IPS DF 4.7 (cell line): ENCODE data around the gene PRKCA.
"Not testable (repeated sequence)": the region's sequence is repeated elsewhere in the genome, so short reads cannot be mapped to it uniquely, and the experiment has no call there.

ENCODE experiments used
- DNase-seq: peaks from one replicate; pipeline ENCODE4 v3.0.0-alpha.2; 2013; ENCODE audit warnings: low spot score; ENCODE audit errors: extremely low read depth

PRKCA gene

DNA sequence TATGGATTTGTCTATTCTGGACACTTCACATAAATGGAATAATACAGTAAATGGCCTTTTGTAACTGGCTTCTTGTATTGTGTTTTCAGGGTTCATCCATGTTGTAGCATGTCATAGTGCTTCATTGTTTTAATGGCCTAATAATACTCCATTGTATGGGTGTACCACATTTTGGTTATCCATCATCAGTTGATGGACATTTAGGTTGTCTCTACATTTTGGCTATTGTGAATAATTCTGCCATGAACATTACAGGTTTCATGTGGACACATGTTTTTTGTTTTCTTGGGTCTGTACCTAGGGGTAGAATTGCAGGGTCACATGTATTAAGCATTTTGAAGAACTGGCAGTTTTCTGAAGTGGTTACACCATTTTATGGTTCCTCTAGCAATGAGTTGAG lies 309.0 kb downstream of the PRKCA start:
- no peak for DNase-seq

- no peak for DNase-seq
These were observed 310.6 kb downstream of the PRKCA start for GRCh38 chr17:66612993-66613392.

GRCh38 chr17:66614469-66614868 lies 312.1 kb downstream of the PRKCA start:
- DNase-seq = no peak

- no peak for DNase-seq
These were observed 316.8 kb downstream of the PRKCA start for GRCh38 chr17:66619206-66619605.

- DNase-seq = no peak
These were observed 318.1 kb downstream of the PRKCA start for GRCh38 chr17:66620528-66620927.

GRCh38 chr17:66624630-66625029 lies 322.2 kb downstream of the PRKCA start:
- DNase-seq = not testable (repeated sequence)

GRCh38 chr17:66625311-66625767 lies 322.9 kb downstream of the PRKCA start:
- DNase-seq = no peak

GRCh38 chr17:66627985-66628384 lies 325.6 kb downstream of the PRKCA start:
- no peak for DNase-seq

- no peak for DNase-seq
These were observed 327.3 kb downstream of the PRKCA start for GRCh38 chr17:66629762-66630161.

DNA sequence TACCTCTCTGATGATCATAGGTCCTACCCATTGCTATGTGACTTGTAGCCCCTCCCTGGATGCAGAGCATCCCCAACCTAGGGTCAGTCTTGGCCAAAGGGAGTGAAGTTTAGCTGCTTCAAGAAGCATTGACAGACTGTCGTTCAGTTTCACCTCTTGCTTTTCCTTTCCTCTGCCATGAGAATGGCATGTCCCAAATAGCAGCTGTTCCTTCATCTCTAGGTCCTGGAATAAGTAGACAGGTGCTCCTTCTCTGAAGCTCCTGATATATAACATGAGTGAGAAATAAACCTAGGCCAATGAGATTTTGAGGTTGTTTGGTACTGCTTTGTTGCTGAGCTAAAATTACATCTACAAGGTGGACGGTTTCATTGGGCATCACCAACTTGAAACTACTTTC lies 328.0 kb downstream of the PRKCA start:
- no peak for DNase-seq

DNA sequence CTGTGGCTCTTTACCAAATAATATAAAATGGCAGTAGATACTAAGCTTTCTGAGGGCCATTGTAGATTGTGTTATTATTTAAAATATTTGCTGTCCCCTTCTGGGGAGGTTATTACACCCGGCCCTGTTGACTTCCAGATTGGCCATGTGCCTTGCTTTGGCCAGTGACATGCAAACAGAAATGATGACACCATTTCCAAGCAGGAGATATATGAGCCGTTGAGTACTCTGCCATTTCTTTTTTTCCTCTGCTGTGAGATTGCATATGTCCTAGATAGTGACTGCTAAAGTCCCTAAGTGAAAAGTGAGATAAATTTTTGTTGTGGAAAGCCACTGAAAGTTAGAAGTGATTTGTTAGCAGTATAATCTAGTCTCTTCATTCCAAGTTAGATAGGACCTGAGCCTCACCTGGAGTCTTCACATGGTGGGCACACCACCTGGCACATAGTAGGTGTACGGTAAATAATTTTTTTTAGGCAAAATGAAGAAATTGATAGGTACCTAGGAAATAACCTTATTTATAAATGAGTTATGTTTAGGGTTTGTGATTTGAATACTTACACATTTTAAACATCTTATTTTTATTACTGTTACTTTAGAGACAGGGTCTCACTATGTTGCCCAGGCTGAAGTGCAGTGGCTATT lies 328.5 kb downstream of the PRKCA start:
- DNase-seq = no peak

DNA sequence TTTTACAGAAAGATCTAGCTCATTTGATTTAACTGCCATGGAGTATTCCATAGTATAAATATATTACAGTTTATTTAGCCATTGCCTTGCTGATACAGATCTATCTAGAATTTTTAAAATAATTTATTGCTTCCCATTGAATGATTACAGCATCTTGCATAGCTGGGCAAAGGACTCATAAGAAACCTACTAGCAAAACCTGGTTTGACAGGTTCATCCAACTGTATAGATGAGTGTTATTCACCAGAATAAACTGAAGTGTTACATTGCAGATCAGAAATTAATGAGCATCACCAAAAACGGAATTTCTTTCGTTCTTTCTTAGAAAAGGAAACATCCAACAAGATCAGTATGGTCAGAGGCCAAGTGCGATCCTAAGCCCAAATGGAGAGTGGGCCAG lies 330.3 kb downstream of the PRKCA start:
- DNase-seq = no peak

DNA sequence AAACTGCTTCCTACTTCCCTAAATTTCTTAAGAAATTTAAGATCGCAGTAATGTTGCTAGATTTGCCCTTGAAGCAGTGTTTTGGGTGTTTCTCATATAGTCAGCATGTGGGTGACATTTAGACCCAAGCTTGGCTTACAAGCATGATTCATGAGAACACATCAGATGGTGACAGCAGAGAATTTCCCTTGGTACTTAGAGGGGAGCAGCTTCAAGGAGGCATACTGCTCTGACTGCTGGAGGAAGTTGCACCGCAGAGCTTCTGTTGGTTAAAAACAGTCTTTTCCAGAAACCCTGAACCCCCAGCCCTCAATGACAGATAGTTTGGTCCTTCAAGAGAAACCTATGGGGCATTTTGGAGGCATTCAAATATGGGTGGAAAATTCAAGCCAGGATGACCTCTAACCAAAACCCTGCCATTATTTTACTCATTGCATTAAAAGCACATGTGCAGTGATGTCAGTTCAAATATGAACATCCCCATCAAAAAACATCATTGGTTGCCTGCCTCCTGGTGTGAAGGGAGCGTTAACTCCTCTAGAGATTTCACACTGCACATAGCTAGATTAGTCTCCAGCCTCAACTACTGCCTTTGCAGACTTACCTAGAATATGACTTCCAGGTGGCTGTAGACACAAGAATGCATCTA lies 331.0 kb downstream of the PRKCA start:
- DNase-seq = no peak

DNA sequence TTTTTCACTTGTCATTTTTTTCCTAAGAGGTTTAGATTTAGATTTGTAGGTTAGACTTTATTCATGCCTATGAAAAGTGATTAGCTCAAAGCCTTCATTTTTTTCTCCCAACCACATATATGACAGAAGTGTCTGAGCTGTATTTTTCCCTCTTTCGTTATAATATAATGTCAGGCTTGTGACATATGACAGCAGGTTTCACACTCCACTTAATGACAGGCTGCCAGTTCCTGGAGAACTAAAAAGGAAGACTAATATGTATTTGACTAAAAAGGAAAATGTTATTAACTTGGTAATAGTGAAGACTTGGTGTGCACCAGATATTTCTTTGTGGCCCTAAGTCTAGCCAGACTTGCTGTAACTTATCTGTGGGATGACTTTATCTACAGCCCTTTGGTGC lies 331.8 kb downstream of the PRKCA start:
- DNase-seq = no peak

DNA sequence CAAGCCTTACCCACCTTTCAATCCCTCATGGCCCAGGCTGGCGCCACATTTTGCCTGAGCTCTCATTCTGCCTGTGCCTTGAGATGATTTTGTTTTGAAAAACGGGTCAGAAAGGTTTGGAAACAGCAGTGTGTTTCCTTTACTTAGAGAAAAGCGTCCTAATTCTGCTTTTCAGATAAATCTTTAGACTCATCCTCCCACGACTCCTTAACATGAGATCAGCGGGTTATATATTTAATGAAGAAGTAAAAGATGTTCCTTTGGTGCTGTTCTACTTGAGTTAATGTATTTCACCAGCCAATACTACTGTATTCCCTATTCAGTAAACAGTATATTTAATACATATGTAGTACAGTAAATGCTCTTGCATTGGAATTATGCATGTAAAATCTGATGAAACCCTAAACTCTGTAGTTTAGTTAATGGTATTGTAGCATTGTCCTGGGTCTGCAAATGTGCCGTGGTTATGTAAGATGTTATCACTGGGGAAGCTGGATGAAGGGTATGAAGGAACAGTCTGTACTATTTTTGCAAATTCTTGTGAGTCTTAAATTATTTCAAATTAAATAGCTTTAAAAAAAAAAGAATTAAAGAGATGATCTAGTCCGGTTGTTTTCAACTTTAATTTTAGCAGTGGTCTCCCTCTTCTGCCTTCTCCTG lies 333.1 kb downstream of the PRKCA start:
- DNase-seq = no peak

- no peak for DNase-seq
These were observed 333.7 kb downstream of the PRKCA start for GRCh38 chr17:66636111-66636510.

- DNase-seq = no peak
These were observed 335.1 kb downstream of the PRKCA start for GRCh38 chr17:66637491-66637890.

GRCh38 chr17:66638707-66639479 lies 336.5 kb downstream of the PRKCA start:
- no peak for DNase-seq

- no peak for DNase-seq
These were observed 341.6 kb downstream of the PRKCA start for GRCh38 chr17:66643815-66644710.

DNA sequence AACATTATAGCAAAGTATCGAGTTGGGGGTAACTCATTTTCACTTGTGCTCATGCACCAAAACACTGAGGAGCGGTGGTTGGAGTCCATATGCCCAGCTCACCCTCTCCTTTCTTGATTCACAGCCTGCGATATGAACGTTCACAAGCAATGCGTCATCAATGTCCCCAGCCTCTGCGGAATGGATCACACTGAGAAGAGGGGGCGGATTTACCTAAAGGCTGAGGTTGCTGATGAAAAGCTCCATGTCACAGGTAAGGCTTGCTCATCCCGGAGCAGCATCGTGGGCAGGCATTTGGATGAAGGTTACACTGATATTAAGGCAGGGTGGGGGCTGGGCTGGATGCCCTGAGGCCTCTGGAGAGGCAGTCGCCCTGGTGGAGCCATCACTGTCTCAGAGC lies 342.8 kb downstream of the PRKCA start:
- no peak for DNase-seq

DNA sequence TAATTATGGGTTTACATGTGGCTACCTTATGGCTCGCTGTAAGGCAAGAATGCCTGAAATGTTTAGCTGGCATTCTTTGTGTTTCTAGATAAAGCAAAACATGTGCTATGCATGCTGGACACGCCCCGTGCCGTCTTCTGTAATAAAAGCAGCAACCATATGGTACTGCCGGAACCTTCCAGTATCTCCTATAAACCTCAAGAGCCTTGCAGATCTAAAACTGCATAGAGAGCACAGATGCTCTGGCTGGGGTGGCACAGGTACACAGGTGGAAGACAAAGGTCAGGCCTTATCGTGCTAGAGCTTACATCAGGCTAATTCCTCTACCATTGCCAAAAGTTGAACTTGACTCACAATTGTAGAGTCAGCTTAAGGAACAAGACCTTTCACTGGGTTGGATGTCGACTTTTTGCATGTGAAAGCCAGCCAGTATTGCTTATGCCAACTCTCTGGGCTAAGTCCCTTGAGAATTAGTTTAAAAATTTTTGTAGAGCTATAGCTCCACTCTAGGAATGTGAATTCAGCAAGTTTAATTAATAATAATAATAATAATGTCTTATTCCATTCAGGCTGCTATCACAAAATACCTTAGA lies 345.1 kb downstream of the PRKCA start:
- DNase-seq = no peak
